GM21423 (cell line): Measurements from ENCODE around the gene FBF1.
"Not testable (repeated sequence)": the region's sequence is repeated elsewhere in the genome, so short reads cannot be mapped to it uniquely, and the experiment has no call there.

Source experiments
- ATAC-seq: cut with Tn5 transposase; IDR thresholded peaks from one replicate; pipeline ENCODE4 v1.9.1; 2021; ENCODE audit warnings: mild to moderate bottlenecking, moderate library complexity; ENCODE audit not compliant: unreplicated experiment

FBF1 gene

DNA sequence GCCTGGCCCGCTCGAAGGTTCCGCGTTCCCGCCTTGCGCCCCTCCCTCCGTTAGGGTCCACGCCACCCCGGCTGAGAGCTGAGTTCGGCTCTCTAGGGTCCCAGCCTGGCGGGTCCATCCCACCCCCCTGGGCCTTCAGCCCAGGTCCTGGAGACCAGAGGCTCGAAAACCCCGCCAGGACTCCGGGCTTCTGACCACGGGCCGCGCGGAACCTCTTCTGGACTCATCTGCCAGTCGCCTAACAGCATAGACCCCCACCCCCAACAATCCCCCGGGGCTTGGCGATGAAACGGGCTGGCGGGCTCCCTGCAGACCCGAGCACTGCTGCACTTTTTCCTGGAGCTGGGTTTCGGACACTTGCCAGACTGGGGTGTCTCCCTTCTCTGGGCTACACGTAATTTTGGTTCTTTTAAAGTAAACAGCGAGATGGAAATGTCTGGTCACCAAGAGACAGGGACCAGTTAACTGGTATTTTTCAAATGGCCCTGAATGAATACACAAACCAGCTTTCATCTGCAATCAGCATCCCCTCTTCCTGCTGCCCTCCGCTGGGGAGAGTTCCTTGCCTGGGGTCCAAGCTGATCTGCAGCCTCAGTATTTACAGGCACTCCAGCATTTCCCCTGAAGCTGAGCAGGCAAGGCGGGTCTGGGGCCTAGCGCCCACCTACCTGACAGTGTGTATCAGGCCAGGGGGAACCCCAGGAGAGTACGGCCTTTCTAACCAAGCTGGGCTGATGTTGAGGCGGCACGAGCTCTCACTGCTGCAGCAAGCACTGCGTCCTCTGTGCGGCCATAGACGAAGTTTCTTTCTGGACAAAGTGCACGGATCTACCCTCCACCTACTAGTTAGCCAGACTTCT is 43.5 kb downstream of the FBF1 start:
- ATAC-seq, result no peak

DNA sequence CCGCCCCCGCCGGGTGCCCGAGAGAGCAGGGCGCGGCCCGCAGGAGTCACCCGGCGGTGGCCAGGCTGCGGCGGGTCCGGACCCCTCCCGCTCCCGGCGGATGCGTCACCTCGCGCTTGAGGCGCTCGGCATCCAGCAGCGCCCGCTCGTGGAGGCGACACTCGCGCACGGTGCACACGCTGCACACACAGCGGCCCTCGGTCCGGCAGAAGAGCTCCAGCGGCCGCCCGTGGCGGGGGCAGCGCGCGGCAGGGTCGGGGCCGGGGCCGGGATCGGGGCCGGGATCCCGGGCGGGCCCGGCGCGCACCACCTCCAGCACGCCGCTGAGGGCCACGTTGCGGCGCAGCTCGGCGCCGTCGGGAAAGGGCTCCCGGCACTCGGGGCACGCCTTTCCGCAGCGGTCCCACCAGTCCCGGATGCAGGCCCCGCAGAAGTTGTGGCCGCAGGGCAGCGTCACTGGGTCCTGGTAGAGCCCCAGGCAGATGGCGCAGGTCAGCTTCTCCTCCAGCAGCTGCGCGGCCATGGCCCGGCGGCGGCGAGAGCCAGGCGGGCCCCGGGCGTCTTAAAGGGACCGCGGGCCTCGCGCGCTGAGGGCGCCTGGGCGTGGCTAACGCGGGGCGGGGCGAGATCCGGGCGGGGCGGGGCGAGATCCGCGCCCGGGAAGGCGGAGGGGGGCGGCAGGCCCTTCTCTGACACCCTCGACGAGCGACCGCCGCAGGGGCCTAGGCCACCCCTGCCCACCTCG is 44.3 kb downstream of the FBF1 start, which contains the start of gene TRIM65:
TRIM65 (minus strand) TSS at position 537 of the 745 bp plus-strand sequence; CDS start at position 523, 14 bp downstream.
- ATAC-seq, result peak; percentile 64

DNA sequence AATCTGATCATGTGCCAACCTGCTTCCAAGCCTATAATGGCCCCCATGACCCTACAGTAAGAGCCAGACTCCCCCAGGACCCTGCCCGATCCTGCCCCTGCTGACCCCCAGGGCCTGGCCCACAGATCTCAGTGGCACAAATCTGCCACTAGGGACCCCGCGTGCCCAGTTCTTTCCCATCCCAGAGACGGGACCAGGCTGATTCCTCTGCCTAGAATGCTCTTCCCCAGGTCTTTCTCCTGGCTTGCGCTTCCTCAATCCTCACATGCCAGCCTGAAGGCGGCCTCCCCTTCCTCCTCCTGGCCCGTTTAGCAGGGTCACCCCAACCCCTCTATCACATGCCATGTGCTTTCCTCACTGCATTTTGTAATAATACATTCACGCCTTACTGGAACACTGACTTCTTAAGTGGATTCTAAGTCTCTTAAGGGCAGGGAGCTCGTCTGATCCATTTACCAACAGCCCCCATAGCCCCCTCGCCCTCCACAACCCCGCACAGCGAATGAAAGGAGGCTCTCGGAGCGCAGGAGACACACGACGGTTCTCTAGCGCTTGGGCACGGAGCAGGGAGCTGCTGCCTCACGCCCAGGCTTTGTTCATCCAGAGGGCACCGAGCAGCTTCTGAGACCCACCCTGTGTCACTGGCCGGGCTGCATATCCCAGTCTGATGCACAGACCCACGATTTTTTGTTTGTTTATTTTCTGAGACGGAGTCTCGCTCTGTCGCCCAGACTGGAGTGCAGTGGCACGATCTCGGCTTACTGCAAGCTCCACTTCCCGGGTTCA is 45.3 kb downstream of the FBF1 start:
- ATAC-seq, result no peak

DNA sequence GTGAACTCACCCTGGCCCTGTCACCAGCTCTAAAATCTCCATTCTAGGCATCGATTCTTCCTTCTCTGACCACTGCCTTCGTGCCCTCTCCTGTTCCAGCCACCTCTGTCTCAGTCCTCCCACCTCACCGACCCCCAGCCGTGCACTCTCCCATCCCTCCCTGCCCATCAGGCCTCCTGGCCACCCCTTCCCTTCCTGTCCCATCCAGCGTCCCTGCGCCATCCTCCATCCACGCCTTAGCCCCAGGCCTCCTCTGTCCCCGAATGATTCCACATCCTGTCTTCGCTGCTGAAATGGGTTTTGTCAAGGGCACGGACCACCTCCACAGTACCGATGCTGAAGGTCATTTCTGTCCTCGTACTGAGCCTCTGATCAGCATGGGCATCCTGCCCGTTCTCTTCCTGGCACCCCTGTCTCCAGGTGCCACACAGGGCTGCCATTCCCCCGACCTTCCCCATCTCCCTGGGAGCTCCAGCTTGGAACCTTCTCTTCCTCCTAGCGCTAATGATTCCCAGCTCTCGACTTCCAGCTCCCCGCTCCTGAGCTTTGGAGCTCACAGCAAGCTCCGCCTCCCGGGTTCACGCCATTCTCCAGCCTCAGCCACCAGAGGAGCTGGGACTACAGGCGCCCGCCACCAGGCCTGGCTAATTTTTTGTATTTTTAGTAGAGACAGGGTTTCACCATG is 46.7 kb downstream of the FBF1 start:
- no peak for ATAC-seq

DNA sequence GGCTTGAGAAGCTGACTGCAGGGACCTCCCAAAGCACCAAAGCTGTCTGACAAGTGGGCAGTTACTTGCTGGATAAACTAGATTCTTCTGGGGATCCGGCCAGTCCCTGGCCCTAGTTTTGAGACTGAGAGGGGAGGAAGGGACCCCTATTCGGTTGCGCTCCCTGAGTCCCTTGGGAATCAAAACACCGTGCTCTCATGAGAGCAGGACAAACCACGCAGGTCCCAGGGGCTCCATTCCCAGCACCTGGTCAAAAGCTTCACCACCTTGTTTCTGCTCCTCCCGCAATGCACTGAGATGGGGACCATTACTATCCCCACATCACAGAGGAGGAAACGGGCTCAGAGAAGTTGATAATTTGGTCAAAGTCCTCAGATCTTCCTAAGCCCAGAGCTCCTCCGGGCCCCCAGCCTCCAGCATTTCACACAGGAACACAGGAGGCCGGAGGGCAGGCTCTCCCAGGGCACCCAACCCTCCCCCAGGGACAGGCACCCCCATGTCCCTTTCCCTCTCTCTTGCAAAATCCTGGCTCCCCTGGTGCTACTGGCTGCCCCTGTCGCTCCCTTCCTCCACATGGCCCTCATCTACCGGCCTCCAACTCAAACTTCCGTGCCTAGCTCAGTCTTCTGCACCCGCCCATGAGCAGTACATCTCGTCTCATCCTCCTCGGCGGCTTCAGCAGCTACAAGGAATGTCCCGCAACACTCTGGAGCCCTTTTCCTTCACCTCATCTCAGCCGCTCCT is 47.4 kb downstream of the FBF1 start:
- no peak for ATAC-seq

DNA sequence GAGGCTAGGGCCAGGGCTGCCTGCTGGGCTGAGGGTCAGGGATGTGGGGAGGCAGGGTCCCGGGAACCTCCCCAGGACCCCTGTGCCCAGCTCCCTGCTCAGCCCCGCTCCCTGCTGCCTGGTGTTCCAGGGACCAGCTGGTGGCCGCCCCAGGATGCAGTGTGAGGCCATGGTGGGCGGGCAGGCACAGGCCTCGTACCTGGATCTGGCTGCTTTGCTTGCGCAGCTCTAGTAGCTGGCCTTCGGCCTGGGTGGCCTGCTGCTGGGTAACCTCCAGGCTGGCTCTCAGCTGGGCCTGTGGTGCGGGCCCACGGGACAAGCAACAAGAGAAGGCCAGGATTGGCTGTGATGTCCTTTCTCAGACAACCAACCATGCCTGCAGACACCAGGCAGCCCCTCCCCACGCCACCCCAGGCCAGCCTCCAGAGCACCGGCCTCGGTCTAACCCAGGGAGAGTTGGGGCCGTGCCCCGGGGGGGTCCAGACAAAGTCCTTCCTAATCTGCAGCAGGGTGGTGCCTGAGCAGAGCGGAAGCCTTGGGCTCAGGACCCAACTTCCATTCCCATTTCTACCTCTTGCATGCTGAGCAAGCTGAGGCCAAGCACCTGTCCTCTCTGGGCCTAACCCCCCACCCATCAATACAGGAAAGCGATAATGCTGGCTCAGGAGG is 48.2 kb downstream of the FBF1 start:
- no peak for ATAC-seq

DNA sequence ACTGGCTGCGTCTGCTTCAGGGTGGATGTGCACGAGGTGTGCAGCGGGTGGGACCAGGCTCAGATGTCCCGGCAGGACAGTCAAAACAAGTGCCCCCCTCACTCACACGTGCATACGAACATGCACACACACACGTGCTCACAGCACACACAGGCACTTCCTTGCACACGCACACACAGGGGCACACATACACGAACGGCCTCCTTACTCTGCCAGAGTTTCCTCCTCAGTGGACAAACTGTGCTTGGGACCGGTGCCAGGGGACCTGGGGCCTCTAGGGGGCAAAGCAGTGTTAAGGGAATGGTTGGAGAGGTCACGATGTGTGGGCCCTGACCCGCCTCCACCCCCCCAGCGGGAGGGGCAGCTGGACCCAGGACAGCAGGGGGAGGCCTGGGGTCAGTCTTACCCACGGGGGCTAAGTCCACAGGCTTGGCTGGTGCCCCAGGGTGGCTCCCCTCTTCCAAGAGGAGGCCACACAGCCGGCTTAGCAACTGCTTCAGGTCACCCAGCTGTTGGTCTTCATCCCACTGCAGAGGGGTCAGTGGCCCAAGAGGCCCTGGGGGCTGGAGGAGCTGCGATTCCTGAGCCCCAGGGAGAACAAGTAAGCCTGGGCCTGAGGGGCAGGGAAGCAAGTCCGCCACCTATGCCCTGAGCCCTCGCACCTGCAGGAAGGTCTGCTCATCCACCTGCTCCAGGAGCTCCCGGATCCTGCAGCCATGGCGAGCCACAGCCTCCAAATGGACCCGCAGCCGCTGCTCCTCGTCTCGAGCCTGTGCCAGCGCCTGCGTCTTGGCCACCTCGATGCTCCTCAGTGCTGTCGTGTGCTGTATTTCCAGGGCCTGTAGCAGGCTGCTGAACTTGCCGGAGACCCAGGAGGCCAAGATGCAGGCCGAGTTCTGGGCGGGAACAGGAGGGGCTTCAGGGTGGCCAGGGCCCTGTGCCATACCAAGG is 49.0 kb downstream of the FBF1 start:
- no peak for ATAC-seq

DNA sequence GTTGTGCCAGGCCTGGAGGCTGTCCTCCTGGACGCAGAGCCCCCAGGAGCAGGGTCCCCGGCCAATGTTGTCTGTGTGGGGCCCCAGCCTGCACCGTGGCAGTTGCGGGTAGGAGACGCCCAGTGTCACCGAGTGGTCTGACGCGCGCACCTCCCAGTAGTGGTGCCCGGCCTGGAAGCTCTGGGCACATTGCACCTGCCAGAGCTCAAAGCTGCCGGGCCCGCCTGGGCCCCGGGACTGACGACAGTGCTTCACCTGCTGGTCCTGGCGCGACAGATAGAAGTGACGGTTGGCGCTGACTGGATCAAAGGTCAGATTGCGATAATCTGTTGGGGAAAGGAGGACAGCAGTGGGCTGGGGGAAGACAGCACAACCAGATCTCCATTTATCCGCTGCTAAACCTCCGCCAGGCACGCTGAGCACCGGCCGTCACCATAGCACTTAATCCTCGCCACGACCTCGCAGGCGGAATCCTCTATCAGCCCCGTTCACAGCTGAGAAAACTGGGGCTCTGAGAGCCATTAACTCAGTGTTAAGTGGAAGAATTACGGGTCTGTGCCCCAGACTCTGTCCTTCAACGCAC is 49.7 kb downstream of the FBF1 start:
- ATAC-seq, result no peak

DNA sequence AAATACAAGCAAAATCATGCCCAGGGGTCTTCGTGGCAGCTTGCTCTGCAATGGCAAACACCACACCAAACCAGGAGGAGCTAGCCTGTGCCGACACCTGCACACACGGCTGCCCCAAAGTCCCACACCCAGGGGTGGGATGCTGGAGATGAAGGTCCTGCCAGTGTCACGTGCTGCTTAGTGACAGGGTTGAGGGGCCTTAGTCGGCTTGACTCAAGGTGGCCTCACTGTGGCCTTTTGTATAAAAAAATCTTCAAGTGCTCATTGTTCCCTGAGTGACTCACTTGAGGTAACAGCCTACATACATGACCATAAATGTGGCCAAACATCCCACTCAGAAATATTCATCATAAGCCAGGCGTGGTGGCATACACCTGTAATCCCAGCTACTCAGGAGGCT is 51.4 kb downstream of the FBF1 start:
- ATAC-seq, result no peak

DNA sequence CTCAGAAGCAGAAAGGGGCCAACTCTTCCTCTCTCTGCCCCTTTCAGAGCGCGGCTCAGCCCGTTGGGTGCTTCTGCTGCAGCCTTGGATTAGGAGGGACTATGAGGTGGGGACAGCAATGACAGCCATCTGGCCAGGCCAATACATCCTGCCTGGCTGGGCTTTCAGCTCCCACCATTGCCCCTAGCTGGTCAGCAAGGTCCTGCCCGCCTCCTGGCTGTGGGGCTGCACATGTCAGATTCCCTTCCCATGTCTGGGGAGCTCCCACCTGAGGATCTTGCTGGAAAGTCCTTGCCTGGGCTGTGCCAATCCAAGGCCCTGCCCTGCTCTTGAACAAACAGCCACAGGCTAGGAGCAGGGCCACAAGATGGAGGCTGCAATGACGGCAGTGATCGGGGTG is 52.4 kb downstream of the FBF1 start:
- ATAC-seq, result no peak

DNA sequence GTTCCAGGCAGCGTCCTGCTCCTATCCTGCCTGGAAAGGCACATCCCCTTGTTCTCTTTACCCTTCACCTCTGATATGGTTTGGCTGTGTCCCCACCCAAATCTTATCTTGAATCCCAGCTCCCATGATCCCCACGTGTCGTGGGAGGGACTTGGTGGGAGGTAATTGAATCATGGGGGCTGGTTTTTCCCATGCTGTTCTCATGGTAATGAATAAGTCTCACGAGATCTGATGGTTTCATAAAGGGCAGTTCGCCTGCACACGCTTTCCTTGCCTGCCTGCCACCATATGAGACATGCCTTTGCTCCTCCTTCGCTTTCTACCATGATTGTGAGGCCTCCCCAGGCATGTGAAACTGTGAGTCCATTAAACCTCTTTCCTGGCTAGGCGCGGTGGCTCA is 55.0 kb downstream of the FBF1 start:
- not testable (repeated sequence) for ATAC-seq

DNA sequence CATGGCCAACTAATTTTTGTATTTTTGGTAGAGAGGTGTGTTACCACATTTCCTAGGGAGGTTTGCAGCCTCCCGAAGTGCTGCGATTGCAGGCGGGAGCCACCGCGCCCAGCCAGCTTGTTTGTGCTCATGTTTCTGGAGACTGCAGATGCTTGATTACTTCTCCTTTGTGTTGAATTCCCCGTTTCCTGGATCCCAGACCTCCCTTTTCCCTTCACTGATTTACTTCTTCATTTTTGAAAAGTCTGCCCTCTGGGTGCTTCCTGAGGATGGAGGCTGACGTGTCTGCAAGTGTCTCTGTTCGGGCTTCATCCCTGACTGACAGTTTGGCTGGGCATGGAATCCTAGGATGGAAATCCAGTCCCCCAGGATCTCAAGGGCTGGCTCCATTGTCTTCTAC is 55.4 kb downstream of the FBF1 start:
- no peak for ATAC-seq

DNA sequence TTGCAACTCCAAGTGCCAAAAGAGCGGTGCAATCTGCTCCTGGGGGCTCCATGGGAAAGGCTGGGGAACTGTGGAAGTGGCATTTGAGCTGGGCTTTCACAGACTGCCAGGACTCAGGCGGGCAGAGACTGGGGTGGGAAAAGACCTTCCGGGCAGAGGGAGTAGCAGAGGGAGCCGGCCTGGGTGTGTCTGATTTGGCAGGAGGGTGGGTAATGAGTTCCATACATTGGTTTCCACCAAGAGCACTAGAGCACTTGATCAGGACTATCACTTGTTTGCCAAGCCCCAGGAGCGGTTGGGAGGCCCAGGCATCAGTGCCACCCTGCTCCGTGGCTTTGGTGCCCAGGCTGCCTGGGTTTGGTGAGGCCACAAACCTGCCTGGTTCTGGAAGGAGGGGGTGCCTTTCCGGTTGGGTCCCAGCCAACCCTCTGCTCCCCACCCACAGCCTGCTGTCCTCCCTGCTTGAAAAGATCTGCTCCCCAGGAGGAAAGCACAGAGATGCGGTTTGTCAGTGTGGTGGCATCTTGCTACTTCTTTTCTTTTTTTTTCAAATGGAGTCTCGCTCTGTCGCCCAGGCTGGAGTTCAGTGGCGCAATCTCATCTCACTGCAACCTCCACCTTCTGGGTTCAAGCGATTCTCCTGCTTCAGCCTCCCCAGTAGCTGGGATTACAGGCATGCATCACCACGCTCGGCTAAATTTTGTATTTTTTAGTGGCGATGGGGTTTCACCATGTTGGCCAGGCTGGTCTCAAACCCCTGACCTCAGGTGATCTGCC is 59.0 kb downstream of the FBF1 start:
- no peak for ATAC-seq

DNA sequence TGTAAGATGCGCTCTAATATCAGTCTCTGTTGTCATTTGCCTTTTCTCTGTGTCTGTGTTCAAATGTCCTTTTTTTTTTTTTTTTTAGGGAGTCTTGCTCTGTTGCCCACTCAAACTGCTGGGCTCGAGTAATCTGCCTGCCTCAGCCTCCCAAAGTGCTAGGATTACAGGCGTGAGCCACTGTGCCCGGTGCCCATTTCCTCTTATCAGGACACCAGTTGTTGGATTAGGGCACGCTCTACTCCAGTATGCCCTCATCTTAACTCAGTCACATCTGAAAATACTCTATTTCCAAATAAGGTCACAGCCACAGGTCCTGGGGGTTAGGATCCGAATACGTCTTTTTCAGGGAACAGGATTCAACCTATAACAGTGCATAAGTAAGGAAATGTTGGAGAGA is 60.6 kb downstream of the FBF1 start:
- ATAC-seq, result no peak

DNA sequence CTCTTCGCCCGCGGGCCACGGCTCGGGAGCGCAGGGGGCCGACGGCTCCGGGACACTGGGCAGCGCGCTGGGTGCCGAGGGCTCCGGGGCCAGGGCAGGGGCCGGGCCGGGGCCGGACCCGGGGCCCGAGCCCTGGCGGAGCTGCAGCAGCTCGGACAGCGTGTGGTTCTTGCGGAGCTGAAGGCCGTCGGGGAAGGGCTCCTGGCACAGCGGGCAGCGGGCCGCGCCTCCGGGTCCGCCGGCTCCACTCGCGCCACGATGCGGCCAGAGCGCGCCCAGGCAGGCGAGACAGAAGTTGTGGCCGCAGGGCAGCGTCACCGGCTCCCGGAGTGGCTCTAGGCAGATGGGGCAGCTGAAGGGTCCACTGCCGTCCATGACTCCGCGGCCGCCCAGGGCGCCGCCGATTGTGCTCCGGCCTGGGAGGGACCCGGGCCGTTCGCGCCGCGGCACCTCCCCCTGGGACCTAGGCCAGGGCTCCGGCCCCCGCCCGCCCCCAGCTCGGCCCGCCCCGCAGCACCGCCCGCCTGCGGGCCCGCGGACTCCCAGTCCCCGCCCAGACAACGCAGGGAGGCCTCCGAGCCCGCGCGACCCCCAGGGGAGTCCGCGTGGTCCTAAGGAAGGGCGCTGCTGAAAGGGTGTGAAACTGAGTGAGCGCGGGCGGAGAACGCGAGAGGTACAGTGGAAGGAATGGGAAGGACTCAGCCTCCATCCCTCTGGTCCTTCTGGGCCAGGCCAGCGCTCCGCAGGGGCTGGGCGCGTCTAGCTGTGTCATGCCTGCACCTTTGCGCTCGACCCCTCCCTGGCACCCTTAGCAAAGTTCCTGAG is 62.5 kb downstream of the FBF1 start, which contains the start of gene TRIM47:
TRIM47 (minus strand) TSS at position 408 of the 825 bp plus-strand sequence; CDS start at position 375, 33 bp downstream.
- ATAC-seq, result no peak

DNA sequence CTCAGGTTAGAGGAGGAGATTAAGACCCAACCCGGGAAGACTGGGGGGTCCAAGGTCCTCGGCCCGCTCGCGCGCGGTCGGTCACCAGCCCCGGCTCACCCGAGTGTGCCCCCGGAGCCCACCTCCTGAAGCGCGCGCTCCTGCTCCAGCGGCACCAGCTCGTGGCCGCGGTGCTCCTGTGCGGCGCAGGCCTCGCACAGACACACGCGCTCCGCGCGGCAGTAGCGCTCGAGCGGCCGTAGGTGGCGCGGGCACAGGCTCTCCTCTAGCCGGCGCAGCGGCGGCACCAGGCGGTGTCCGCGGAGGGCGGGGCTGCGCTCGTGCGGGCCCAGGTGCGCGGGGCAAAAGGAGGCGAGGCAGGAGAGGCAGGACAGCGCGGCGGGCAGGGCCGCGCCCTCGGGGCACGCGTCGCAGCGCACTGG is 63.1 kb downstream of the FBF1 start:
- ATAC-seq, result no peak
